ENCODE data around the gene DNAJC1.

Gene DNAJC1

GRCh38 chr10:21771219-21771618, 232.3 kb downstream of the DNAJC1 start:
- no peak overlapping the region for H3K4me3 ChIP-seq (ENCODE audit: low read depth, low read length)

- H3K4me3 ChIP-seq (ENCODE audit: low read depth, low read length), result no peak overlapping the region
These were observed 234.5 kb downstream of the DNAJC1 start for GRCh38 chr10:21769041-21769440.

GRCh38 chr10:21764466-21765189, 238.9 kb downstream of the DNAJC1 start:
- H3K4me3 ChIP-seq (ENCODE audit: low read depth, low read length), result no peak overlapping the region

- H3K4me3 ChIP-seq (ENCODE audit: low read depth, low read length), result no peak overlapping the region
These were observed 243.2 kb downstream of the DNAJC1 start for GRCh38 chr10:21760332-21760731.

- H3K4me3 ChIP-seq (ENCODE audit: low read depth, low read length), result no peak overlapping the region
These were observed 244.3 kb downstream of the DNAJC1 start for GRCh38 chr10:21759232-21759631.

GRCh38 chr10:21758696-21759095, 244.8 kb downstream of the DNAJC1 start:
- no peak overlapping the region for H3K4me3 ChIP-seq (ENCODE audit: low read depth, low read length)

GRCh38 chr10:21758239-21758638, 245.3 kb downstream of the DNAJC1 start:
- H3K4me3 ChIP-seq (ENCODE audit: low read depth, low read length), result no peak overlapping the region

GRCh38 chr10:21757185-21757901, 246.2 kb downstream of the DNAJC1 start:
- H3K4me3 ChIP-seq (ENCODE audit: low read depth, low read length), result no peak overlapping the region

GRCh38 chr10:21756707-21757106, 246.8 kb downstream of the DNAJC1 start:
- no peak overlapping the region for H3K4me3 ChIP-seq (ENCODE audit: low read depth, low read length)

GRCh38 chr10:21754410-21755011, 249.0 kb downstream of the DNAJC1 start:
- no peak overlapping the region for H3K4me3 ChIP-seq (ENCODE audit: low read depth, low read length)

GRCh38 chr10:21753497-21754270, 249.8 kb downstream of the DNAJC1 start:
- H3K4me3 ChIP-seq (ENCODE audit: low read depth, low read length), result no peak overlapping the region

GRCh38 chr10:21751341-21752310, 251.9 kb downstream of the DNAJC1 start:
- no peak overlapping the region for H3K4me3 ChIP-seq (ENCODE audit: low read depth, low read length)

- no peak overlapping the region for H3K4me3 ChIP-seq (ENCODE audit: low read depth, low read length)
These were observed 253.1 kb downstream of the DNAJC1 start for GRCh38 chr10:21750424-21750823.

- no peak overlapping the region for H3K4me3 ChIP-seq (ENCODE audit: low read depth, low read length)
These were observed 253.7 kb downstream of the DNAJC1 start for GRCh38 chr10:21749788-21750187.

GRCh38 chr10:21747809-21748208, 255.7 kb downstream of the DNAJC1 start:
- no peak overlapping the region for H3K4me3 ChIP-seq (ENCODE audit: low read depth, low read length)

GRCh38 chr10:21746118-21746517, 257.4 kb downstream of the DNAJC1 start:
- H3K4me3 ChIP-seq (ENCODE audit: low read depth, low read length), result no peak overlapping the region

GRCh38 chr10:21744223-21744622, 259.3 kb downstream of the DNAJC1 start:
- H3K4me3 ChIP-seq (ENCODE audit: low read depth, low read length), result no peak overlapping the region

GRCh38 chr10:21742740-21743412, 260.7 kb downstream of the DNAJC1 start:
- H3K4me3 ChIP-seq (ENCODE audit: low read depth, low read length), result no peak overlapping the region

GRCh38 chr10:21740989-21741388, 262.5 kb downstream of the DNAJC1 start:
- no peak overlapping the region for H3K4me3 ChIP-seq (ENCODE audit: low read depth, low read length)

- H3K4me3 ChIP-seq (ENCODE audit: low read depth, low read length), result no peak overlapping the region
These were observed 266.4 kb downstream of the DNAJC1 start for GRCh38 chr10:21737106-21737505.
